ENCODE data around the gene SLC5A4.

SLC5A4 gene

DNA sequence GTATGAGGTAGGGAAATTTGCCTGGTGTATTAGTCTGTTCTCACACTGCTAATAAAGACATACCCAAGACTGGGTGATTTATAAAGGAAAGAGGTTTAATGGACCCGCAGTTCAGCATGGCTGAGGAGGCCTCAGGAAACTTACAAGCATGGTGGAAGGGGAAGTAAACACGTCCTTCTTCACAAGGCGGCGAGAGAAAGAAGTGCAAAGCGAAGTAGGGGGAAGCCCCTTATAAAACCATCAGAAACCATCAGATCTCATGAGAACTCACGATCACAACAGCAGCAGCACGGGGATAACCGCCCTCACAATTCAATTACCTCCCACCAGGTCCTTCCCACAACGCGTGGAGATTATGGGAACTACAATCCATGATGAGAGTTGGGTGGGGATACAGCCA is 38.2 kb downstream of the SLC5A4 start:
- DNase-seq (ENCODE audit: low read depth), result no peak
- no peak overlapping the region for H3K4me3 ChIP-seq (ENCODE audit: low read length)
- TF ChIP-seq, protein P1, sequence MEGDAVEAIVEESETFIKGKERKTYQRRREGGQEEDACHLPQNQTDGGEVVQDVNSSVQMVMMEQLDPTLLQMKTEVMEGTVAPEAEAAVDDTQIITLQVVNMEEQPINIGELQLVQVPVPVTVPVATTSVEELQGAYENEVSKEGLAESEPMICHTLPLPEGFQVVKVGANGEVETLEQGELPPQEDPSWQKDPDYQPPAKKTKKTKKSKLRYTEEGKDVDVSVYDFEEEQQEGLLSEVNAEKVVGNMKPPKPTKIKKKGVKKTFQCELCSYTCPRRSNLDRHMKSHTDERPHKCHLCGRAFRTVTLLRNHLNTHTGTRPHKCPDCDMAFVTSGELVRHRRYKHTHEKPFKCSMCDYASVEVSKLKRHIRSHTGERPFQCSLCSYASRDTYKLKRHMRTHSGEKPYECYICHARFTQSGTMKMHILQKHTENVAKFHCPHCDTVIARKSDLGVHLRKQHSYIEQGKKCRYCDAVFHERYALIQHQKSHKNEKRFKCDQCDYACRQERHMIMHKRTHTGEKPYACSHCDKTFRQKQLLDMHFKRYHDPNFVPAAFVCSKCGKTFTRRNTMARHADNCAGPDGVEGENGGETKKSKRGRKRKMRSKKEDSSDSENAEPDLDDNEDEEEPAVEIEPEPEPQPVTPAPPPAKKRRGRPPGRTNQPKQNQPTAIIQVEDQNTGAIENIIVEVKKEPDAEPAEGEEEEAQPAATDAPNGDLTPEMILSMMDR (conservative IDR thresholded peaks at IDR 0.05; ENCODE audit: low read length), result no peak

GRCh38 chr22:32211011-32211410 is 44.1 kb downstream of the SLC5A4 start:
- DNase-seq (ENCODE audit: low read depth), result no peak
- TF ChIP-seq, protein P1 (conservative IDR thresholded peaks at IDR 0.05; ENCODE audit: low read length), result no peak
- no peak overlapping the region for H3K4me3 ChIP-seq (ENCODE audit: low read length)

GRCh38 chr22:32208681-32209080 is 46.5 kb downstream of the SLC5A4 start:
- no peak for DNase-seq (ENCODE audit: low read depth)
- TF ChIP-seq, protein P1 (conservative IDR thresholded peaks at IDR 0.05; ENCODE audit: low read length), result no peak
- H3K4me3 ChIP-seq (ENCODE audit: low read length), result no peak overlapping the region

DNA sequence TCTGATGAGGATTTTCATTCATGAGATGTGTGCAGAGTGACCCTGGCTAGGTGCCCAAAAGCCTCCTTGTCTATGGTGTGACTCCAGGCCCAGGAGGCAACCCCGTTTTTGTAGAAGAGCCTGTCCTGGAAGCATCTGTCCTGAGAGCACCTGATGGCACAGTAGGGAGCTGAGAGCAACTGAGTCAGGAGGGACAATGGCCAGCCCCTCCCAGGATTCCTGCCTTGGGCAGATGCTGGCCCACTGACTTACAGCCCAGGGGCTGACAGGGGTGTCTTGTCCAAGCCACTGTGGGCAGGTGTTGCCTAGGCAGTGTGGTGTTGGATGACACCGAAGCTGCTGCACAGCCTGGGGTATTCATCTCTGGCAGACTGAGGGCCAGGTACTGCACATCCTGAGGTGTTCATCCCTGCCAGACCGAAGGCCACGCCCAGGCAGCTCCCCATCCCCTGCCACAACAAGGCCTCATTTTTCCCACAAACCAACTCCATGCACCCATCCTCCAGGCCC is 47.1 kb downstream of the SLC5A4 start:
- TF ChIP-seq, protein P1 (conservative IDR thresholded peaks at IDR 0.05; ENCODE audit: low read length), result no peak
- H3K4me3 ChIP-seq (ENCODE audit: low read length), result no peak overlapping the region
- no peak for DNase-seq (ENCODE audit: low read depth)

DNA sequence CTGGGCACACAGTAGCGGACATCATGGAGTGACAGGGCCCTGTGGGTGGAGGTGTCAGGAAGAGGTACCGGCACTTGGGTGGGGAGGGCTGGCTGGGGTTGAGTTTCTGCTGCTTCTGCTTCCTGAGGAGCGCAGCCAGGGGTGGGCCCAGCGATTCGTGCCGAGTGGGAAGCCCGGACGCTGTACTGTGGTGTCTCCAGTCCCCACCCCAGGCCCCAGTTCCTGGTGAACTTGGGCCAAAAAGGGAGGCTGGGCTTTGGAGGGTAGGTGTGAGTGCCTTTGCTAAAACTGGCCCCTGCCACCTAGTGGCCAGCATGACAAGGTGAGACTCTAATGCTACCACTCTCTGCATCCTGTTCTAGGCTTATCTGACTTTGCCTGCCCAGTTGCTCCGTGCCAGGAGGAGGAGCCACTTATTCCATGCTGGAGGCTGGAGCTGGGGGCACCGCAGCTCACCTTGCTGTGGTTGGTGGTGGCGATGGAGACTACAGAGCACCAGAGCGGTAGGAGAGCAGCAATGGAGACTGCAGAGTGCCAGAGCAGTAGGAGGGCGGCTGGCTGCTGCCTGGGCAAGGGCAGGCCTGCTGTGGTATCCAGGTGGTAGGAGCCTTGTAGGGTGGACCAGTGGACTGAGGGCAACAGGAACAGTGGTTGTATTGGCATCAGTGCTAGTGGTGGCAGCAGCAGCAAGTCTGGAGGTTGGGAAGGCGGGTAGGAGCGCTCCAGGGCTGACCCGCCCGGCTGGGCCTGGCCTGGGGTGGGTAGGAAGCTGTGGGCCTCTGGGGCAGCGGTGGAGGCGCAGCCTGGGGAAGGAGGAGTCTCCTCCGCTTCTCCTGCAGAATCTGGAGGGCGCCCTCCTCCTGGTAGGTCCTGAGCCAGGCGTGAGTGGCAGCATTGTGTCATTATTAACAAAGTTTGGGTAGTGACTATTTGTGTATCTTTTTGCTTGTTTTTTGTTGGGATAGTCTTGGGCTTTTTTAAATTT is 48.1 kb downstream of the SLC5A4 start:
- TF ChIP-seq, protein P1 (conservative IDR thresholded peaks at IDR 0.05; ENCODE audit: low read length), result peak; percentile 54
- H3K4me3 ChIP-seq (ENCODE audit: low read length), result no peak overlapping the region
- DNase-seq (ENCODE audit: low read depth), result peak; percentile 12

GRCh38 chr22:32205974-32206773 is 49.0 kb downstream of the SLC5A4 start:
- TF ChIP-seq, protein P1 (conservative IDR thresholded peaks at IDR 0.05; ENCODE audit: low read length), result no peak
- H3K4me3 ChIP-seq (ENCODE audit: low read length), result no peak overlapping the region
- no peak for DNase-seq (ENCODE audit: low read depth)

All from AG10803 (cell line).